PFSK-1 (cell line): ENCODE measurements around the gene CFAP77.

Experiments
- FOXP2 ChIP-seq: optimal IDR thresholded peaks from 2 replicates; pipeline ENCODE3; 2011; ENCODE audit warnings: borderline replicate concordance, control low read depth, inconsistent platforms; ENCODE audit not compliant: insufficient read depth; ENCODE audit errors: extremely low read length, extremely low read depth
- POLR2AphosphoS5 ChIP-seq: IDR thresholded peaks from 2 replicates; pipeline ENCODE4 v1.6.1; 2012; ENCODE audit warnings: low read depth, mild to moderate bottlenecking, control low read depth, low read length, moderate library complexity
- SIN3A ChIP-seq: IDR thresholded peaks from 2 replicates; pipeline ENCODE4 v1.6.1; 2012; ENCODE audit warnings: mild to moderate bottlenecking, low read length, moderate library complexity, borderline replicate concordance; ENCODE audit not compliant: insufficient read depth
- TAF1 ChIP-seq: IDR thresholded peaks from 2 replicates; pipeline ENCODE4 v1.6.1; 2012; ENCODE audit warnings: low read length, control low read depth, borderline replicate concordance; ENCODE audit not compliant: insufficient read depth
- TF ChIP-seq, protein P1 (sequence below), 2 experiments: IDR thresholded peaks; 2 replicates each; pipeline versions ENCODE4 v1.6.1 to v1.8.0; 2011 to 2012; ENCODE audit warnings: low read depth in 2 of 2, low read length in 2 of 2, control low read depth in 1 of 2, inconsistent platforms in 1 of 2, mild to moderate bottlenecking in 1 of 2, moderate library complexity in 1 of 2; ENCODE audit not compliant: insufficient read depth in 1 of 2

The CFAP77 gene

DNA sequence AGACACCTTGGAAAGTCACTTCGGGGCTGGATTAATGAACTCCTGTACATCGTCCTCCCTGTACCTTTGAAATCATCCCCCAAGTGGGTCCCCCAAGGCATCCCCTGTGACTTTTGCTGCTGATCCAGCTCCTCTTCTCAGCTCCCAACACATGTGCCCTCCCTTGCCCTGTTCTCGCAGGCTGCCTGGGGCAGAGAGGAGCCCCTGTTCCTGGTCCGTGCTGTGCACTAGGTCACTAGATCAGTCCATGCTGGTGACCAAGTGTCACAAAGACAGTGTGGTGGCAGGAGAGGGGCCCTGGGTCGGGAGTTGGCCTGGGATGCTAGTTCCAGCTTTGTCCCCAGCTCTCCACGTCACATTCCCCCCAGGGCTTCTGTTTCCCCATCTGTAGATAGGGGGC lies 93.1 kb downstream of the CFAP77 start:
- no peak for TF ChIP-seq POLR2AphosphoS5
- TF ChIP-seq FOXP2, result no peak
- TF ChIP-seq, protein P1, sequence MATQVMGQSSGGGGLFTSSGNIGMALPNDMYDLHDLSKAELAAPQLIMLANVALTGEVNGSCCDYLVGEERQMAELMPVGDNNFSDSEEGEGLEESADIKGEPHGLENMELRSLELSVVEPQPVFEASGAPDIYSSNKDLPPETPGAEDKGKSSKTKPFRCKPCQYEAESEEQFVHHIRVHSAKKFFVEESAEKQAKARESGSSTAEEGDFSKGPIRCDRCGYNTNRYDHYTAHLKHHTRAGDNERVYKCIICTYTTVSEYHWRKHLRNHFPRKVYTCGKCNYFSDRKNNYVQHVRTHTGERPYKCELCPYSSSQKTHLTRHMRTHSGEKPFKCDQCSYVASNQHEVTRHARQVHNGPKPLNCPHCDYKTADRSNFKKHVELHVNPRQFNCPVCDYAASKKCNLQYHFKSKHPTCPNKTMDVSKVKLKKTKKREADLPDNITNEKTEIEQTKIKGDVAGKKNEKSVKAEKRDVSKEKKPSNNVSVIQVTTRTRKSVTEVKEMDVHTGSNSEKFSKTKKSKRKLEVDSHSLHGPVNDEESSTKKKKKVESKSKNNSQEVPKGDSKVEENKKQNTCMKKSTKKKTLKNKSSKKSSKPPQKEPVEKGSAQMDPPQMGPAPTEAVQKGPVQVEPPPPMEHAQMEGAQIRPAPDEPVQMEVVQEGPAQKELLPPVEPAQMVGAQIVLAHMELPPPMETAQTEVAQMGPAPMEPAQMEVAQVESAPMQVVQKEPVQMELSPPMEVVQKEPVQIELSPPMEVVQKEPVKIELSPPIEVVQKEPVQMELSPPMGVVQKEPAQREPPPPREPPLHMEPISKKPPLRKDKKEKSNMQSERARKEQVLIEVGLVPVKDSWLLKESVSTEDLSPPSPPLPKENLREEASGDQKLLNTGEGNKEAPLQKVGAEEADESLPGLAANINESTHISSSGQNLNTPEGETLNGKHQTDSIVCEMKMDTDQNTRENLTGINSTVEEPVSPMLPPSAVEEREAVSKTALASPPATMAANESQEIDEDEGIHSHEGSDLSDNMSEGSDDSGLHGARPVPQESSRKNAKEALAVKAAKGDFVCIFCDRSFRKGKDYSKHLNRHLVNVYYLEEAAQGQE (IDR thresholded peaks at IDR 0.05; ENCODE audit: insufficient read depth in 1 of 2, low read depth in 2 of 2, low read length in 2 of 2), result no peak
- no peak for TF ChIP-seq SIN3A
- no peak for TF ChIP-seq TAF1

GRCh38 chr9:132504488-132504887 lies 94.5 kb downstream of the CFAP77 start:
- TF ChIP-seq TAF1 (no peak), FOXP2 (no peak), POLR2AphosphoS5 (no peak), SIN3A (no peak)
- TF ChIP-seq, protein P1 (IDR thresholded peaks at IDR 0.05; ENCODE audit: insufficient read depth in 1 of 2, low read depth in 2 of 2, low read length in 2 of 2), result no peak

GRCh38 chr9:132505991-132506655 lies 96.1 kb downstream of the CFAP77 start:
- TF ChIP-seq SIN3A, result no peak
- TF ChIP-seq, protein P1 (IDR thresholded peaks at IDR 0.05; ENCODE audit: insufficient read depth in 1 of 2, low read depth in 2 of 2, low read length in 2 of 2), result no peak
- no peak for TF ChIP-seq POLR2AphosphoS5
- no peak for TF ChIP-seq TAF1
- TF ChIP-seq FOXP2, result no peak

DNA sequence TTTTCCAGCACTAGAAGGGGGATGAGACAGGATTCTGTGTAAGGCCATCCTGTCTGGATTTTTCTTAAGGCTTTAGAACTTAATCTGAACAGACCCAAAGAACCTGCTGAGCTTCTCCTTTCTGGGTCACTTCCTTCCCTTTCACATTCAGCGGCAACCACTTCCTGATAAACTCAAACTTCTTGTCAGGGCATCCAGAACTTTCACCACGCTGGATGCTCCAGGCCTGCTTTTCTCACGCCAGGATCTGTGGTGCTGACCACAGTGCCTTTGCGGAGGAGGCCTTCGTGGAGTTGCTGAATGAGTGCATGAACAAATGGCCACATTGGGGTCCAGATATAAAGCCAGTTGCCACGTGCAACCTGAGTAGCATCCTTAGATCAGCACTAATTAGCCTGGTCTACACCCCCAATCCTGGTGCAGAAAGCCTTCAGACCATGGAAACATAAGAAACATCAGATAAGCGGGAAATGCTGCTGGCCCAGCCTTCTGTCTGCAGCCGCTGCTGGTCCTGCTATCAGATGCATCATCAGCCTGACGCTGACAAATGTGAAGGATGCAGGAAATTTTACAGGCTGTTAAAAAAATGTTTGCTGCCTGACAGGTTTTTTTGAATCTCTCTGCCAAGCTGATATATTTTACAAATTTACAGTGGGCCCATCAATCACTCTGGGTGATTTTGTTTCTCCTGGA lies 97.1 kb downstream of the CFAP77 start:
- TF ChIP-seq FOXP2, result no peak
- TF ChIP-seq SIN3A, result no peak
- no peak for TF ChIP-seq TAF1
- TF ChIP-seq, protein P1 (IDR thresholded peaks at IDR 0.05; ENCODE audit: insufficient read depth in 1 of 2, low read depth in 2 of 2, low read length in 2 of 2), result no peak
- TF ChIP-seq POLR2AphosphoS5, result no peak
